BLaER1 treated with 17β-estradiol and CSF1 and Interleukin-3, amounts not matched to agents 10 nM and 100 nM (cell line): Measurements from ENCODE around the gene NXPH3.
A peak's percentile ranks its signal among the peaks of the same experiment; 100 is the strongest.
"Not testable (repeated sequence)": the region's sequence is repeated elsewhere in the genome, so short reads cannot be mapped to it uniquely, and the experiment has no call there.

Source experiments
- H3K27ac ChIP-seq, 11 experiments: shearing (Covaris generic); formaldehyde crosslinking; 2 replicates each; pipeline ENCODE4 v1.8.1; 2022
- H3K27me3 ChIP-seq, 11 experiments: shearing (Covaris generic); formaldehyde crosslinking; 2 replicates each; pipeline ENCODE4 v1.8.1; 2022
- H3K36me3 ChIP-seq, 11 experiments: shearing (Covaris generic); formaldehyde crosslinking; 2 replicates each; pipeline ENCODE4 v1.8.1; 2022
- H3K4me1 ChIP-seq, 10 experiments: shearing (Covaris generic); formaldehyde crosslinking; 2 replicates each; pipeline ENCODE4 v1.8.1; 2022
- H3K4me2 ChIP-seq, 11 experiments: shearing (Covaris generic); formaldehyde crosslinking; 2 replicates each; pipeline ENCODE4 v1.8.1; 2022
- H3K4me3 ChIP-seq, 10 experiments: shearing (Covaris generic); formaldehyde crosslinking; 2 replicates each; pipeline ENCODE4 v1.8.1; 2022
- H3K9ac ChIP-seq, 11 experiments: shearing (Covaris generic); formaldehyde crosslinking; 2 replicates each; pipeline ENCODE4 v1.8.1; 2022
- H3K9me3 ChIP-seq, 11 experiments: shearing (Covaris generic); formaldehyde crosslinking; replicated peaks in 1 of 11; 2 replicates each; pipeline ENCODE4 v1.8.1; 2022
- H4K20me1 ChIP-seq, 11 experiments: shearing (Covaris generic); formaldehyde crosslinking; 2 replicates each; pipeline ENCODE4 v1.8.1; 2022
- Cebpa-rat ChIP-seq, 11 experiments: shearing (Covaris generic); IDR thresholded peaks; 2 replicates each; pipeline ENCODE4 v1.8.1; 2022

Gene NXPH3

DNA sequence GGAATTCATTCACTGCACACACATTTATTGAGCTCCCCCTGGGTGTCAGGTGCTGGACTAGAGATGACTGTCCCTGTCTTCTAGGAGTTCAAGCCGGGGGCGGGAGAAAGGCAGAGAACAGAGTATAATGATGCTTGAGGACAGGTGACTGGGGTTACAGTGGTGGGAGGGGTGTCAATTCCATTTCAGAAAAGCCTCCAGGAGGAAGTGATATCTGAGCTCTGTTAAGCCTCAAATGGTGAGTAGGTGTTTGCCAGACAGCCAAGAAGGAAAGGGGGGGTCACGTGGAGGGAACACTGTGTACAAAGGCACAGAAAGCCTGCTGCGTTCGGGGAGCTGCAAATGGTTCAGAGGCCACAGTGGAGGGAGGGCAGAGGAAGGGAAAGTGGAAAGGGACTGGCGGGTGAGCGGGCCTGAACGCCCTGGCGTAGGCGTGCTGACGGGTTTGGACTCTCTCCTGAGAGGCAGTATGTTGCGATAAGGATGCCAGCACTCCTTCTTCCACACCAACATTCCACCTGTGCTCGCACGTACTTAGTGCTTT is 9.7 kb upstream of the NXPH3 start:
- Histone ChIP-seq H3K27me3 (peaks cover 4 to 9% (median 8%) of the 10 kb centered on the region in 11 experiments; a peak in 14 of 22 replicates), H3K4me3 (no peak overlapping the region), H4K20me1 (peaks cover 0 to 4% (median 0%) of the 10 kb centered on the region in 11 experiments; a peak in 2 of 22 replicates), H3K27ac (no peak overlapping the region), H3K36me3 (no peaks in the 10 kb centered on the region), H3K9me3 (peaks cover 0 to 19% (median 14%) of the 10 kb centered on the region in 11 experiments; a peak in 20 of 22 replicates), H3K4me1 (peaks cover 22 to 48% (median 38%) of the 10 kb centered on the region in 10 experiments), H3K4me2 (peak overlapping the region; percentile 58 to 82 (median 76)), H3K9ac (peak overlapping the region in 1 of 11 experiments; percentile 4; a peak in 2 of 22 replicates)
- no peak for TF ChIP-seq Cebpa-rat (IDR thresholded peaks at IDR 0.05)

DNA sequence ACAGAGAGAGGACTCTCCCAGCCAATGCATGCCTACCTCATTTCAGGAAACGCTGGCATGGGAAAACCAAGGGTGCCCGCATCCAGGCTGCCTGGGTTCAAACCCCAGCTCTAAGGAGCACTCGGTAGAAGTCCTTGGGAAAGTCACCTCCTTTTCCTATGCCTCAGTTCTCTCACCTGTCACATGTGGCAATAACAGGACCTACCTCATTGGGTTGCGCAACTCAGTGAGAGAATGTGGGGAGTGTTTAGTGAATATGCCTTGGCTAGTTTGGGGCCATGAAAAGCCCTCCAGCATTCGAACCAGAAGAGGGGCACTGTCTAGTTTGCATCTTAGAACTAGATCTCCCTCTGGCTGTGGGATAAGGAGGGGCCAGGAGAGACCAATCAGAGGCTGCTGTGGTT is 9.0 kb upstream of the NXPH3 start:
- Histone ChIP-seq H3K27me3 (peaks cover 10 to 16% (median 14%) of the 10 kb centered on the region in 11 experiments; a peak in 14 of 22 replicates), H3K9me3 (peaks cover 0 to 13% (median 8%) of the 10 kb centered on the region in 11 experiments; a peak in 20 of 22 replicates), H3K27ac (no peak overlapping the region), H3K9ac (no peak overlapping the region), H3K4me3 (no peak overlapping the region), H4K20me1 (peaks cover 0 to 4% (median 0%) of the 10 kb centered on the region in 11 experiments; a peak in 2 of 22 replicates), H3K36me3 (no peaks in the 10 kb centered on the region), H3K4me2 (peak overlapping the region; percentile 58 to 82 (median 76); a peak in 21 of 22 replicates), H3K4me1 (peaks cover 22 to 48% (median 38%) of the 10 kb centered on the region in 10 experiments)
- peak in 9 of 11 experiments; percentile 63 to 96 (median 83); a peak in 16 of 22 replicates for TF ChIP-seq Cebpa-rat (IDR thresholded peaks at IDR 0.05)

DNA sequence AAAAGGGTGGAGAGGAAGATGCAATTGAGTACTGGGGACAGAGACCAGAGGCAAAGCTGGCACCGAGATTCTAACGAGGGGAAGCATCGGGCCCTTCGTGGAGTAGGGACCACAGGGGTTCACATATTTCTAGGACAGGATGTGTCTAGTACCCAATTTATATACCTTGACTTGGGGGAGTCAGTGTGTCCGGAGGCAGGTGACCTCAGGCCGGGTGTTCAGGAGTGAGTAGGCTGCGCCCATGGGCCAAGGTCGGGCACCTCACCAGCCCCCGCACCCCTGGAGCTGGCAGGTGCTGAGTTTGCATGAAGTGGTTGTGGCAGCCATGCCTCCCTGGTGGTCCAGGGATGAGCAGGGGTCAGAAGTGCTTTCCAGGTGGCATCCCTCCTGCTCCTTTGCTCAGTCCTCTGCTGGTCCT is 8.6 kb upstream of the NXPH3 start:
- no peak overlapping the region for H3K27ac ChIP-seq
- H3K9ac ChIP-seq: peak overlapping the region in 1 of 11 experiments; percentile 39; a peak in 1 of 22 replicates
- peaks cover 0 to 8% (median 3%) of the 10 kb centered on the region in 11 experiments; a peak in 17 of 22 replicates for H3K9me3 ChIP-seq
- peak overlapping the region; percentile 62 to 82 (median 76); a peak in 21 of 22 replicates for H3K4me2 ChIP-seq
- no peak for TF ChIP-seq Cebpa-rat (IDR thresholded peaks at IDR 0.05)
- no peak overlapping the region for H3K4me3 ChIP-seq
- peaks cover 0 to 4% (median 0%) of the 10 kb centered on the region in 11 experiments; a peak in 2 of 22 replicates for H4K20me1 ChIP-seq
- peaks cover 22 to 48% (median 38%) of the 10 kb centered on the region in 10 experiments for H3K4me1 ChIP-seq
- H3K36me3 ChIP-seq: no peaks in the 10 kb centered on the region
- peaks cover 10 to 20% (median 18%) of the 10 kb centered on the region in 11 experiments; a peak in 14 of 22 replicates for H3K27me3 ChIP-seq

DNA sequence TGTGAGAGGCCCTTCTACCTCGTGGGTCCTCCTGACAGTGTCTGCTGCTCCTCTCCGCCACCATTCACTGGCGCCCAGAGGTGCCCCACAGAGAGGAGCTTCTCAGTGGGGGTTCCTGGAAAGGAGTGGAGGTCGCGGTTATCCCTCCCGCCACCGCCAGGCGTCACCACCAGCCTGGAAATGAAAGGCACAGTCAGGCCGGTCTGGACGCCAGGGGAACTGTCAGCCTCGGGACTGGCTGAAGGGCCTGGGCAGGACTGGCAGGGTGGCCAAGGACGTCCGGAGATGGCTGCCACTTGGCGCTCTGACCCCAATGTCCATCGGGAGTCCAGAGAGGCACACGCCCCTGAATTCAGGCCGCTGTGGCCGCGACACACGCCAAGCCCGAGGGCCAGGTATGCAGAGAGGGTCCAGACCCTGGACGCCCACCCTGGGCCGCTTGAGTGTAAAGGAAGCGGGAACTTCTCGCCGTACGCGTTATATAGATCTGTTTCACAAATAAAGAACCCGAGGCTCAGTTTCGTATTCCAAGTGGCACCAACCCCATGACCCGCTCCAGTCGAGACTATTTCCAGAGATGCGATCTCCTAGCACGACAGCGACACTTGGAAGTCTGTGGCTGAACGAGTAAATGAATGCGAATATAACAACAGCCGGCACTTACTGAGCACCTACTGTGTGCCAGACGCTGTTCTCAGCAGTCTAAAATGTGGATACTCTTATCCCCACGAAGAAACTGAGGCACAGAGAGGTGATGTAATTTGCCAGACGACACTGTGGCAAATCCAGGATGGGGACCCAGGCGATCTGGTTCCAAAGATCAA is 7.6 kb upstream of the NXPH3 start:
- peak overlapping the region; percentile 53 to 82 (median 76) for H3K4me2 ChIP-seq

DNA sequence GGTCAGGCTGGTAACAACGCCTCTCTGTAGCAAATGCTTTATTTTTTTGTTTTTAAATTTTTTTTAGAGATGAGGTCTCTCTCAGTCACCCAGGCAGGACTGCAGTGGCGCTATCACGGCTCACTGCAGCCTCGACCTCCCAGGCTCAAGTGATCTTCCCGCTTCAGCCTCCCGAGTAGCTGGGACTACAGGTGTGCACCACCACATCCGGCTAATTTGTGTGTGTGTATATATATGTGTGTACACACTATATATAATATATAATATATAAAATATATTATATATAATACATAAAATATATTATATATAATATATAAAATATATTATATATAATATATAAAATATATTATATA is 7.0 kb upstream of the NXPH3 start:
- H3K9me3 ChIP-seq, H4K20me1 ChIP-seq, H3K9ac ChIP-seq, H3K36me3 ChIP-seq, H3K27ac ChIP-seq: not testable (repeated sequence)
- H3K4me1 ChIP-seq: peaks cover 22 to 48% (median 38%) of the 10 kb centered on the region in 10 experiments
- peaks cover 16 to 36% (median 26%) of the 10 kb centered on the region in 11 experiments; a peak in 18 of 22 replicates for H3K27me3 ChIP-seq
- H3K4me2 ChIP-seq: peak overlapping the region in 5 of 11 experiments; percentile 53 to 80 (median 72); a peak in 6 of 22 replicates
- peak overlapping the region in 3 of 10 experiments; percentile 46 to 49 (median 46); a peak in 3 of 20 replicates for H3K4me3 ChIP-seq

More for the DNA sequence above, 7.6 kb upstream of the NXPH3 start:
- Histone ChIP-seq H3K27ac (no peak overlapping the region), H4K20me1 (peaks cover 0 to 4% (median 0%) of the 10 kb centered on the region in 11 experiments; a peak in 2 of 22 replicates), H3K4me1 (peaks cover 22 to 48% (median 38%) of the 10 kb centered on the region in 10 experiments), H3K36me3 (no peaks in the 10 kb centered on the region), H3K9me3 (0 out of 22 replicates have a peak, but pooled peaks cover 0 to 1% (median 0%) of the 10 kb centered on the region in 11 experiments), H3K27me3 (peaks cover 16 to 30% (median 25%) of the 10 kb centered on the region in 11 experiments; a peak in 17 of 22 replicates), H3K4me3 (peak overlapping the region; percentile 23 to 65 (median 48); a peak in 15 of 20 replicates), H3K9ac (peak overlapping the region in 7 of 11 experiments; percentile 0 to 53 (median 39); a peak in 11 of 22 replicates)
- TF ChIP-seq Cebpa-rat (IDR thresholded peaks at IDR 0.05): no peak

DNA sequence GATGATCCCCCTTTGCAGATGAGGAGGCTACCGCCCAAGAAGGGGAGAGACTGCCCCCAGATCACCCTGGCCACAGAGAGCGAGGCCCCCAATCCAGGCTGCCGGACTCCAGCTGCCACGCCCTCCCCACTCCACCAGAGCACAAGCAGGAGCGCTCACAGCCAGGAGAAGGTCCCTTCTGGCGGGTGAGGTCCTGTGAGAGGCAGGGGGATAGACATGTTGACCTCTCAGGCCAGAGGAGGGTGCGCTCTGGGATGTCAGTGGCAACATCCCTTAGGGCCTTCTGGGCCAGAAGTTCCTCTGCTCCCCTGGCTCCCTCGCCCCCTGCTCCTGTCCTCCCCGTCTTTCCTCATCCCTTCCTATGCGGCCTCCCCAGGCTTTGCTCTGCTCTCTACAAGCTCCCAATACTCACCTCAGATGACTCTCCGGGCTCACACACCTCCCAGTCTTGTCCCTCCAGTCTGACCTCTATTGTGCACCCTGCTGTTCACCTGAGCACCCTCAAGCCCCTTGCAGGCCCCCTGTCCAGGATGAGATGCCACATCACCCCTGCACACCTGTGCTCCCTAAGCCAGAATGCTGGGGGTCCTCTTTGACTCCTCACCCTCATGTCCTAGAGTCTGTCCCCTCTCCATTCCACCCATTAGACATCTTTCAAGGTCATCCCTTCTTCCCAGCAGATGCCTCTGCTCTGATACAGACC is 5.0 kb upstream of the NXPH3 start:
- peak overlapping the region in 2 of 11 experiments; percentile 74 to 83; a peak in 1 of 22 replicates for H3K9ac ChIP-seq
- H3K36me3 ChIP-seq: no peaks in the 10 kb centered on the region
- no peak overlapping the region for H3K27ac ChIP-seq
- no peaks in the 10 kb centered on the region for H3K9me3 ChIP-seq
- H3K4me2 ChIP-seq: peak overlapping the region in 10 of 11 experiments; percentile 32 to 81 (median 76); a peak in 18 of 22 replicates
- H3K27me3 ChIP-seq: peaks cover 32 to 56% (median 45%) of the 10 kb centered on the region in 11 experiments
- no peak for TF ChIP-seq Cebpa-rat (IDR thresholded peaks at IDR 0.05)
- H4K20me1 ChIP-seq: peaks cover 0 to 13% (median 0%) of the 10 kb centered on the region in 11 experiments; a peak in 2 of 22 replicates
- H3K4me1 ChIP-seq: peaks cover 24 to 41% (median 33%) of the 10 kb centered on the region in 10 experiments
- H3K4me3 ChIP-seq: peak overlapping the region in 2 of 10 experiments; percentile 64 to 71; a peak in 1 of 20 replicates

DNA sequence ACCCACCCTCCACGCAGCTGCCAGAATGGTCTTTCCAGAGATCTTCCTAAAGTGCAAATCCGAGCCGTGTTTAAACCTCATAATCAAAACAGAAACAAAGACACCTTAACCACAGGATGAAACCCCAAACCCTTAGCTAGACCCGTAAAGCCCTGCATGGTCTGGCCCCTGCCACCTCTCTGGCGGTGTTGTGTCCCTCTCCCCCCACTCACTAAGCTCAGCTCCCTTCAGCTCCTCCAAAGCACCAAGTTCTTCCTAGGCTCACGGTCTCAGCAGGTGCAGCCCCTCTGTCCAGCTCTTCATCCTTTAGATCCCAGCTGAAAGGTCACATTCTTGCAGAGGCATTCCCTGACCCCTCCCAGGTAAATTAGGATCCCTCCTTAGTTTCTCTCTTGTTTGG is 4.4 kb upstream of the NXPH3 start:
- Histone ChIP-seq H3K9me3 (no peaks in the 10 kb centered on the region), H3K4me2 (no peak overlapping the region), H3K27ac (no peak overlapping the region), H3K4me3 (no peak overlapping the region), H4K20me1 (peaks cover 0 to 13% (median 0%) of the 10 kb centered on the region in 11 experiments; a peak in 2 of 22 replicates), H3K36me3 (no peaks in the 10 kb centered on the region), H3K9ac (no peak overlapping the region), H3K27me3 (peaks cover 38 to 62% (median 51%) of the 10 kb centered on the region in 11 experiments), H3K4me1 (peaks cover 18 to 39% (median 32%) of the 10 kb centered on the region in 10 experiments)
- no peak for TF ChIP-seq Cebpa-rat (IDR thresholded peaks at IDR 0.05)

DNA sequence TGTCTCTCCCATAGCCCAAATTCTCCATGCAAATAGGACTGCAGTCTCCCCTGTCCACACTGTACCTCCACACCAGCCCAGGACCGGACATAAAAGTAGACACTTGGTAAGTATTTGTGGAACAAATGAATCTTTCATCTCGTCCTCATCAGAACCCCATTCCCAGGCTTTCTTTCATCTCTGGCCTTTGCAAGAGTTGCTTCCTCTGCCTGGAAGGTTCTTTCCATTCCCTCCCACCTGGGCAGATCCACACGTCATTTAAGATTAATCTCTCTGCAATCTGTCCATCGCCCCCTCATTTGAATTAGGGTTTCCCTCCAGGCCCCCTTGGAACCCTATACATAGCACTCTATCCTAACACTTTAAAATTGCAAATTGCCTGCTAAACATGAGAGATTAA is 3.9 kb upstream of the NXPH3 start:
- Histone ChIP-seq H3K36me3 (no peaks in the 10 kb centered on the region), H3K9ac (no peak overlapping the region), H3K4me3 (no peak overlapping the region), H3K4me2 (no peak overlapping the region), H3K27me3 (peaks cover 43 to 66% (median 56%) of the 10 kb centered on the region in 11 experiments), H3K4me1 (peaks cover 13 to 37% (median 29%) of the 10 kb centered on the region in 10 experiments), H3K9me3 (no peaks in the 10 kb centered on the region), H3K27ac (no peak overlapping the region), H4K20me1 (peaks cover 0 to 14% (median 0%) of the 10 kb centered on the region in 11 experiments; a peak in 4 of 22 replicates)
- no peak for TF ChIP-seq Cebpa-rat (IDR thresholded peaks at IDR 0.05)
